ENCODE data around the gene AOPEP.

DNA sequence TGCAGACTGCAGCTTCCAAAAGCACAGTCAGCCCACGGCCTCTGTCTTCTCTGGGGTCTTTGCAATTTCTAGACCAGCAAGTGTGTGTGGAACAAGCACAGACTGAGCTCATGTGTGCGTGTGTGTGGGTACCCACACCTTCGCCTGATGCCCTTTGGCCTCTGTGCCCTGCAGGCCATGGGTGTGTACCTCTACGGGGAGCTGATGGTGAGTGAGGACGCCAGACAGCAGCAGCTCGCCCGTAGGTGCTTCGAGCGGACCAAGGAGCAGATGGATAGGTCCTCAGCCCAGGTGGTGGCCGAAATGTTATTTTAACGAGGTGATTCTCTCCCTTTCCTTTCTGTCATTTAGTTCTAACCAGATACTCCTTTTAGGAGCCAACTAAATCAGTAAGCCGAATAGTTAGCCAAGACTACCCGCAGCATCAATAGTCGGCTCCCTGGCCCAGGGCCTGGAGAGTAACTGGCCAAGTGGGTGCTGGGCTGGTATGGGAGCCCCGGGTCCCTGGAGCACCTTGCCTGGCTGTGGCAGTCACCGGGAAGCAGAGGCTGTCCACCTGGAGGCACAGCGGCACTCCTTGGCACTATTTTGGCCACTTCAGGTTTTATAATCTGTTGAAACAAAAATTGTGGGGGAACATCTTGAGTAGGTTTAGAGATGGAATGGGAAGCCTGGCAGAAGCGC lies 356.0 kb downstream of the AOPEP start:
- no peak for TF ChIP-seq POLR2A (IDR thresholded peaks at IDR 0.05; ENCODE audit: low read depth, low read length)
- TF ChIP-seq POLR2AphosphoS5 (IDR thresholded peaks at IDR 0.05; ENCODE audit: low read depth, low read length): no peak
- TF ChIP-seq TAF1 (IDR thresholded peaks at IDR 0.05; ENCODE audit: low read depth, low read length): no peak

Data from GM12891 (cell line).